Caco-2 (cell line): ENCODE data around the gene NANOS3. TPM values are rescaled to one million over a fixed set of nuclear protein-coding genes. Genes with fewer than 3 reads are reported as not detected.

Source experiments
- BruUV-seq: library from RNA; stranded (reverse); fragments of 400-500 nt; replicated peaks from 2 replicates; lab custom pipeline; 2021; lab: Mats Ljungman, UMichigan
- CTCF ChIA-PET: fragments of 300-600 bp; sonication (Branson Sonifier 250); formaldehyde crosslinking; loops from one replicate; lab custom pipeline; 2022; ENCODE audit warnings: antibody characterized with exemption; lab: Charles Lee
- POLR2A ChIA-PET: fragments of 300-600 bp; sonication (Branson Sonifier 250); formaldehyde crosslinking; loops from one replicate; lab custom pipeline; 2022; ENCODE audit warnings: antibody characterized with exemption; lab: Charles Lee
- DNase-seq, 2 experiments: peaks; one replicate each; pipeline versions ENCODE4 v3.0.0 to v3.0.0-alpha.2; 2020 to 2022
- H3K27me3 ChIP-seq: replicated peaks from 2 replicates; pipeline ENCODE4 v1.6.0; 2011; ENCODE audit warnings: low read length; ENCODE audit not compliant: control insufficient read depth, insufficient read depth
- H3K36me3 ChIP-seq: 2 replicates; pipeline ENCODE4 v1.5.1; 2011; ENCODE audit warnings: low read length; ENCODE audit not compliant: control insufficient read depth, insufficient read depth
- H3K4me1 ChIP-seq: fragments of 250-450 bp; sonication (Bioruptor Pico); 2 replicates; pipeline ENCODE4 v1.5.1; 2020; ENCODE audit warnings: mild to moderate bottlenecking
- H3K4me3 ChIP-seq: 2 replicates; pipeline ENCODE4 v1.5.1; 2011; ENCODE audit warnings: low read depth, mild to moderate bottlenecking, control low read depth, low read length
- H3K9me3 ChIP-seq: fragments of 250-450 bp; sonication (Bioruptor Pico); 2 replicates; pipeline ENCODE4 v1.5.1; 2020; ENCODE audit warnings: mild to moderate bottlenecking, moderate library complexity
- H3K27ac Mint-ChIP-seq: one replicate; pipeline ENCODE4 v1.8.0; 2022; ENCODE audit warnings: mixed read lengths; ENCODE audit not compliant: unreplicated experiment
- H3K27me3 Mint-ChIP-seq: one replicate; pipeline ENCODE4 v1.8.0; 2022; ENCODE audit warnings: mixed read lengths; ENCODE audit not compliant: insufficient read depth, unreplicated experiment
- H3K36me3 Mint-ChIP-seq: one replicate; pipeline ENCODE4 v1.8.0; 2022; ENCODE audit warnings: mild to moderate bottlenecking, mixed read lengths; ENCODE audit not compliant: insufficient read depth, unreplicated experiment
- H3K4me1 Mint-ChIP-seq: one replicate; pipeline ENCODE4 v1.8.0; 2022; ENCODE audit warnings: low read depth, mixed read lengths; ENCODE audit not compliant: unreplicated experiment
- H3K4me3 Mint-ChIP-seq: one replicate; pipeline ENCODE4 v1.8.0; 2022; ENCODE audit warnings: mild to moderate bottlenecking, moderate library complexity, mixed read lengths; ENCODE audit not compliant: unreplicated experiment
- H3K9me3 Mint-ChIP-seq: one replicate; pipeline ENCODE4 v1.8.0; 2022; ENCODE audit warnings: mixed read lengths; ENCODE audit not compliant: unreplicated experiment
- CTCF ChIP-seq, 2 experiments: fragments of 200-600 bp in 1 of 2; IDR thresholded peaks; 1 replicate in 1 of 2; 2 replicates in 1 of 2; pipeline versions ENCODE4 v1.5.1 to v1.8.0; 2011 to 2022; ENCODE audit warnings: antibody characterized with exemption in 1 of 2, control low read depth in 1 of 2, inconsistent platforms in 1 of 2, low read depth in 1 of 2, low read length in 1 of 2, mild to moderate bottlenecking in 1 of 2, moderate library complexity in 1 of 2; ENCODE audit not compliant: insufficient read depth in 1 of 2, severe bottlenecking in 1 of 2, unreplicated experiment in 1 of 2
- intact Hi-C: fragments of 100-400 bp; cut with micrococcal nuclease; formaldehyde crosslinking; loops from one replicate; pipeline ENCODE4 v1.10.0; 2022; ENCODE audit not compliant: unreplicated experiment
- total RNA-seq: library from RNA; stranded (reverse); gene quantifications from 2 replicates; pipeline ENCODE4 v1.2.3, GENCODE V29; 2022

The NANOS3 gene
- total RNA-seq, 1 experiment from 2014 or later, result not detected

GRCh38 chr19:13917888-13918406 lies 41.0 kb downstream of the NANOS3 start:
- Histone ChIP-seq H3K4me3 (no peak overlapping the region), H3K36me3 (peaks cover 6% of the 10 kb centered on the region), H3K4me1 (no peaks in the 10 kb centered on the region), H3K9me3 (peaks cover 4% of the 10 kb centered on the region; the same call in 1 of the 2 replicates), H3K27me3 (no peaks in the 10 kb centered on the region)
- peaks cover 67% of the 10 kb centered on the region for H3K36me3 Mint-ChIP-seq
- no TSS peak for BruUV-seq
- no peak for TF ChIP-seq CTCF (IDR thresholded peaks at IDR 0.05; ENCODE audit: insufficient read depth in 1 of 2, low read depth in 1 of 2, low read length in 1 of 2, severe bottlenecking in 1 of 2, unreplicated experiment in 1 of 2)
- no peaks in the 10 kb centered on the region for H3K9me3 Mint-ChIP-seq
- H3K27ac Mint-ChIP-seq, result no peak overlapping the region
- no peak for DNase-seq
- CTCF ChIA-PET, result no interaction called here
- POLR2A ChIA-PET, result no interaction called here
- no peaks in the 10 kb centered on the region for H3K4me1 Mint-ChIP-seq
- no peaks in the 10 kb centered on the region for H3K27me3 Mint-ChIP-seq
- intact Hi-C loops, result no loop called here
- H3K4me3 Mint-ChIP-seq, result no peak overlapping the region

GRCh38 chr19:13918726-13919411 lies 41.9 kb downstream of the NANOS3 start:
- no peak for DNase-seq
- Mint-ChIP-seq H3K27ac (no peak overlapping the region), H3K4me3 (no peak overlapping the region), H3K4me1 (no peaks in the 10 kb centered on the region), H3K27me3 (no peaks in the 10 kb centered on the region), H3K9me3 (no peaks in the 10 kb centered on the region), H3K36me3 (peaks cover 67% of the 10 kb centered on the region)
- ChIA-PET POLR2A (no interaction called here), CTCF (no interaction called here)
- Histone ChIP-seq H3K4me3 (no peak overlapping the region), H3K36me3 (peaks cover 6% of the 10 kb centered on the region), H3K27me3 (no peaks in the 10 kb centered on the region), H3K9me3 (peaks cover 4% of the 10 kb centered on the region; the same call in 1 of the 2 replicates), H3K4me1 (no peaks in the 10 kb centered on the region)
- TF ChIP-seq CTCF (IDR thresholded peaks at IDR 0.05; ENCODE audit: insufficient read depth in 1 of 2, low read depth in 1 of 2, low read length in 1 of 2, severe bottlenecking in 1 of 2, unreplicated experiment in 1 of 2), result no peak
- intact Hi-C loops, result no loop called here
- no TSS peak for BruUV-seq

- Histone ChIP-seq H3K36me3 (peaks cover 6% of the 10 kb centered on the region), H3K4me3 (no peak overlapping the region), H3K4me1 (no peaks in the 10 kb centered on the region), H3K27me3 (no peaks in the 10 kb centered on the region), H3K9me3 (peaks cover 4% of the 10 kb centered on the region; the same call in 1 of the 2 replicates)
- no peak overlapping the region for H3K4me3 Mint-ChIP-seq
- DNase-seq, result no peak
- intact Hi-C loops, result no loop called here
- BruUV-seq, result no TSS peak
- ChIA-PET CTCF (no interaction called here), POLR2A (interaction anchor here (0.6 to 1.0 kb wide), 2 partner anchors 9 to 216 kb away, joined by 3 read pairs; no protein-coding TSS in a partner anchor)
- H3K36me3 Mint-ChIP-seq, result peaks cover 74% of the 10 kb centered on the region
- no peaks in the 10 kb centered on the region for H3K4me1 Mint-ChIP-seq
- no peaks in the 10 kb centered on the region for H3K27me3 Mint-ChIP-seq
- no peak for TF ChIP-seq CTCF (IDR thresholded peaks at IDR 0.05; ENCODE audit: insufficient read depth in 1 of 2, low read depth in 1 of 2, low read length in 1 of 2, severe bottlenecking in 1 of 2, unreplicated experiment in 1 of 2)
- no peak overlapping the region for H3K27ac Mint-ChIP-seq
- H3K9me3 Mint-ChIP-seq, result no peaks in the 10 kb centered on the region
Observed at GRCh38 chr19:13920524-13920923, 43.6 kb downstream of the NANOS3 start.
